K562 (cell line): ENCODE data around the gene RINT1. TPM values are rescaled to one million over a fixed set of nuclear protein-coding genes. Genes with fewer than 3 reads are reported as not detected.

ENCODE experiments used
- ATAC-seq: fragments of 200-7000 bp; cut with Tn5 transposase; 3 replicates; pipeline ENCODE4 v1.9.1; 2020; ENCODE audit warnings: moderate library complexity
- BruUV-seq: library from RNA; stranded (reverse); fragments of 400-500 nt; replicated peaks from 2 replicates; lab custom pipeline; 2021; lab: Mats Ljungman, UMichigan
- CTCF ChIA-PET: fragments of 300-600 bp; formaldehyde crosslinking; extraction: SDS; loops from one replicate; lab custom pipeline; 2021; ENCODE audit warnings: low intra/inter-chr PET ratio; lab: Yijun Ruan, JAX
- POLR2A ChIA-PET: fragments of 300-600, 350-650 bp; sonication (Branson Sonifier 250); formaldehyde crosslinking; extraction: SDS; loops from one replicate; lab custom pipeline; 2021; ENCODE audit warnings: antibody characterized with exemption, inconsistent platforms; lab: Yijun Ruan, JAX
- DNase-seq, 4 experiments: peaks; one replicate each; pipeline versions ENCODE4 v3.0.0 to v3.0.0-alpha.2; 2011 to 2018; ENCODE audit warnings: low spot score in 3 of 4, mixed read lengths in 3 of 4; ENCODE audit errors: extremely low read depth in 1 of 4
- FAIRE-seq: peaks from 2 replicates; lab custom pipeline; 2011; peaks lifted over from hg19 to GRCh38; lab: Jason Lieb, UNC
- H2AFZ ChIP-seq: 2 replicates; pipeline ENCODE4 v1.6.0; 2011; ENCODE audit warnings: low read depth, low read length, control low read depth, inconsistent platforms
- H3K27ac ChIP-seq: fragments of 200-600 bp; 3 replicates; pipeline ENCODE4 v1.8.0; 2011; ENCODE audit warnings: low read depth, mild to moderate bottlenecking, control low read depth, inconsistent platforms, low read length, moderate library complexity, mixed read lengths; ENCODE audit errors: extremely low read depth
- H3K27me3 ChIP-seq, 2 experiments: fragments of 300-600 bp in 1 of 2; 2 replicates in 1 of 2; 3 replicates in 1 of 2; pipeline versions ENCODE4 v1.6.0 to v1.8.0; 2011; ENCODE audit warnings: inconsistent platforms in 2 of 2, low read length in 2 of 2, mild to moderate bottlenecking in 1 of 2, mixed read lengths in 1 of 2, moderate library complexity in 1 of 2; ENCODE audit not compliant: control insufficient read depth in 2 of 2, insufficient read depth in 2 of 2
- H3K36me3 ChIP-seq: fragments of 300-600 bp; 3 replicates; pipeline ENCODE4 v1.8.0; 2011; ENCODE audit warnings: mild to moderate bottlenecking, low read length, inconsistent platforms; ENCODE audit not compliant: control insufficient read depth, insufficient read depth
- H3K4me1 ChIP-seq, 2 experiments: fragments of 200-600 bp in 1 of 2; replicated peaks in 1 of 2; 2 replicates in 1 of 2; 3 replicates in 1 of 2; pipeline versions ENCODE4 v1.5.1 to v1.8.0; 2011; ENCODE audit warnings: inconsistent platforms in 2 of 2, low read length in 2 of 2, mild to moderate bottlenecking in 1 of 2, mixed read lengths in 1 of 2, moderate library complexity in 1 of 2; ENCODE audit not compliant: control insufficient read depth in 2 of 2, insufficient read depth in 2 of 2
- H3K4me2 ChIP-seq: 2 replicates; pipeline ENCODE4 v1.6.1; 2011; ENCODE audit warnings: low read length, control low read depth, inconsistent platforms, mixed read lengths; ENCODE audit not compliant: insufficient read depth
- H3K4me3 ChIP-seq: fragments of 200-600 bp; sonication (generic), shearing (Covaris generic); 2 replicates; pipeline ENCODE4 v1.5.1; 2016; ENCODE audit warnings: control low read depth, inconsistent platforms
- H3K79me2 ChIP-seq: fragments of 200-600 bp; 3 replicates; pipeline ENCODE4 v1.8.0; 2011; ENCODE audit warnings: low read length, inconsistent platforms; ENCODE audit not compliant: control insufficient read depth, insufficient read depth
- H3K9ac ChIP-seq, 2 experiments: 2 replicates each; pipeline versions ENCODE4 v1.6.0 to v1.6.1; 2011; ENCODE audit warnings: low read depth in 2 of 2, low read length in 2 of 2, control low read depth in 1 of 2, inconsistent platforms in 1 of 2, mild to moderate bottlenecking in 1 of 2, mixed read lengths in 1 of 2; ENCODE audit not compliant: insufficient read depth in 1 of 2
- H3K9me1 ChIP-seq: one replicate; pipeline ENCODE4 v1.6.0; 2011; ENCODE audit warnings: inconsistent platforms, mild to moderate bottlenecking, low read length, moderate library complexity; ENCODE audit not compliant: control insufficient read depth, insufficient read depth
- H3K9me3 ChIP-seq: replicated peaks from 2 replicates; pipeline ENCODE4 v1.5.1; 2011; ENCODE audit warnings: low read depth, low read length, inconsistent platforms; ENCODE audit not compliant: control insufficient read depth, insufficient read depth
- H4K20me1 ChIP-seq: replicated peaks from 2 replicates; pipeline ENCODE4 v1.6.1; 2011; ENCODE audit warnings: low read length, inconsistent platforms, mixed read lengths; ENCODE audit not compliant: control insufficient read depth, insufficient read depth
- ADNP ChIP-seq: fragments of 200-800 bp; sonication (Bioruptor generic); IDR thresholded peaks from 2 replicates; pipeline ENCODE4 v1.6.1; 2016; ENCODE audit warnings: missing genetic modification characterization, missing compliant biosample characterization
- CBX5 ChIP-seq: IDR thresholded peaks from 2 replicates; pipeline ENCODE4 v1.6.1; 2014; ENCODE audit warnings: low read depth, borderline replicate concordance
- CEBPG ChIP-seq, 3 experiments: fragments of 200-800 bp in 1 of 3; sonication (Bioruptor generic) in 1 of 3; sonication (generic) in 1 of 3; formaldehyde crosslinking in 1 of 3; IDR thresholded peaks in 2 of 3; conservative IDR thresholded peaks in 1 of 3; 2 replicates each; pipeline versions ENCODE4 v1.6.1 to v1.8.0; 2016 to 2022; ENCODE audit warnings: missing compliant biosample characterization in 2 of 3, missing genetic modification characterization in 2 of 3, mild to moderate bottlenecking in 1 of 3, missing genetic modification reagents in 1 of 3
- KDM1A ChIP-seq, 2 experiments: fragments of 450-650 bp; IDR thresholded peaks; 2 replicates each; pipeline ENCODE4 v1.6.1; 2016; ENCODE audit warnings: mild to moderate bottlenecking in 2 of 2
- PML ChIP-seq: IDR thresholded peaks from 2 replicates; pipeline ENCODE4 v1.6.1; 2012; ENCODE audit warnings: low read length, inconsistent platforms
- RFX7 ChIP-seq: fragments of 250-450 bp; sonication (Bioruptor Pico); IDR thresholded peaks from 2 replicates; pipeline ENCODE4 v1.5.1; 2021; ENCODE audit warnings: mild to moderate bottlenecking
- SIN3B ChIP-seq: fragments of 450-650 bp; IDR thresholded peaks from 2 replicates; pipeline ENCODE4 v1.6.1; 2017; ENCODE audit warnings: low read depth, mild to moderate bottlenecking, moderate library complexity
- SRF ChIP-seq, 2 experiments: fragments of 250-450, 450-650 bp in 1 of 2; sonication (Bioruptor Pico) in 1 of 2; sonication (generic) in 1 of 2; formaldehyde crosslinking; IDR thresholded peaks; 2 replicates each; pipeline versions ENCODE4 v1.5.0 to v1.5.1; 2020 to 2022; ENCODE audit warnings: mild to moderate bottlenecking in 1 of 2, missing genetic modification reagents in 1 of 2
- SRSF9 ChIP-seq: fragments of 200-400 bp; formaldehyde crosslinking; IDR thresholded peaks from 2 replicates; pipeline ENCODE4 v1.6.1; 2017; ENCODE audit warnings: low read depth, low read length, borderline replicate concordance
- TCFL5 ChIP-seq: fragments of 250-450 bp; sonication (Bioruptor Pico); conservative IDR thresholded peaks from 2 replicates; pipeline ENCODE4 v1.6.1; 2021; ENCODE audit warnings: mild to moderate bottlenecking, moderate library complexity, matching md5 sums
- ZBTB8A ChIP-seq: fragments of 450-650 bp; IDR thresholded peaks from 2 replicates; pipeline ENCODE4 v1.6.1; 2018; ENCODE audit warnings: mild to moderate bottlenecking, moderate library complexity; ENCODE audit not compliant: partially characterized antibody
- ZFPM2 ChIP-seq: fragments of 250-450 bp; sonication (Bioruptor Pico); IDR thresholded peaks from 2 replicates; pipeline ENCODE4 v1.5.1; 2022; ENCODE audit warnings: mild to moderate bottlenecking
- ZNF507 ChIP-seq: conservative IDR thresholded peaks from 2 replicates; pipeline ENCODE4 v1.6.1; 2017; ENCODE audit warnings: missing genetic modification characterization, missing compliant biosample characterization
- ZNF785 ChIP-seq: fragments of 250-450 bp; sonication (Bioruptor Pico); IDR thresholded peaks from 2 replicates; pipeline ENCODE4 v1.4.0; 2020; ENCODE audit warnings: mild to moderate bottlenecking
- WGBS: fragments of 100-300 bp; shearing (Covaris generic); methylation state at CpG from one replicate; pipeline ENCODE4 v1.1.6; 2016; ENCODE audit warnings: low coverage, mixed read lengths; ENCODE audit not compliant: insufficient coverage; ENCODE audit errors: missing lambda C conversion rate; 5-methylcytosine and 5-hydroxymethylcytosine counted together
- in situ Hi-C: fragments of 300-500 bp; cut with MboI; formaldehyde crosslinking; loops from 4 replicates; pipeline ENCODE4 v1.15.0; 2018; ENCODE audit warnings: inconsistent platforms, mixed read lengths
- intact Hi-C: fragments of 100-400 bp; cut with micrococcal nuclease; formaldehyde crosslinking; loops from 2 replicates; pipeline ENCODE4 v1.14.2; 2022
- polyA plus RNA-seq, 8 experiments: library from polyadenylated mRNA; depleted of rRNA in 4 of 8; stranded (reverse) in 5 of 8; unstranded in 3 of 8; fragments of >200 nt; fragmentation: Nextera tagmentation in 2 of 8; fragmentation: Illumina TruSeq in 1 of 8; extraction: Ambion mirVana in 2 of 8; extraction: Trizol in 1 of 8; gene quantifications; 2 replicates each; pipeline versions ENCODE4 v1.2.1 to v1.2.3, GENCODE V29; 2011 to 2014; ENCODE audit warnings: inconsistent platforms in 1 of 8, missing spikeins in 1 of 8
- total RNA-seq, 7 experiments: library from RNA; depleted of rRNA in 6 of 7; stranded (reverse); fragments of >200 nt in 6 of 7; fragmentation: Illumina TruSeq in 2 of 7; extraction: Trizol in 2 of 7; gene quantifications; 2 replicates each; pipeline versions ENCODE4 v1.2.1 to v1.2.3, GENCODE V29; 2011 to 2021; ENCODE audit warnings: low replicate concordance in 1 of 7
- TF ChIP-seq, protein P1 (sequence below): IDR thresholded peaks from 2 replicates; pipeline ENCODE4 v1.6.1; 2016; ENCODE audit warnings: missing genetic modification characterization, missing compliant biosample characterization
- TF ChIP-seq, protein P2 (sequence below): fragments of 450-650 bp; IDR thresholded peaks from 2 replicates; pipeline ENCODE4 v1.6.1; 2016; ENCODE audit warnings: low read depth, mild to moderate bottlenecking, moderate library complexity
- TF ChIP-seq, protein P3 (sequence below): IDR thresholded peaks from 2 replicates; pipeline ENCODE4 v1.6.1; 2011; ENCODE audit not compliant: insufficient read length; ENCODE audit errors: extremely low read depth
- TF ChIP-seq, protein P4 (sequence below): fragments of 250-450 bp; sonication (Bioruptor Pico); IDR thresholded peaks from 2 replicates; pipeline ENCODE4 v1.5.0; 2021; ENCODE audit warnings: mild to moderate bottlenecking, borderline replicate concordance

Gene RINT1
- total and polyA plus RNA-seq, 9 of the 15 experiments (the other 6 are each of a cell fraction or from before 2014, with no cell fraction given) = 21.3 to 74.3 (median 27.4) TPM

DNA sequence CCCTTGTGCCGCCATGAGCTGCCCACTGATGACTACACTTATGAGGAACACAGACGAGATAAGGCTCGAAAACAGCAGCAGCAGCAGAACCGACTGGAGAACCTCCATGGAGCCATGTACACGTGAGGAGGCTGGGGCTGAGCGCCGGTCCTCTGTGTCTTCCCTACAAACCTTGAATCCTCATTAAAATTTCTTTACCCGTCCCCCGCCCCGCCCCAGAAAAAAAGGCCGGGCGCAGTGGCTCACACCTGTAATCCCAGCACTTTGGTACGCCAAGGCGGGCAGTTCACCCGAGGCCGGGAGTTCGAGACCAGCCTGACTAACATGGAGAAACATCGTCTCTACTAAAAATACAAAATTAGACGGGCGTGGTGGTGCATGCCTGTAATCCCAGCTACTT lies 1.5 kb upstream of the RINT1 start:
- Histone ChIP-seq H3K27ac (no peak overlapping the region), H4K20me1 (no peaks in the 10 kb centered on the region), H3K79me2 (peaks cover 33% of the 10 kb centered on the region), H3K9ac (no peak overlapping the region), H3K4me2 (no peak overlapping the region), H3K9me3 (no peaks in the 10 kb centered on the region), H3K27me3 (no peaks in the 10 kb centered on the region), H2AFZ (no peak overlapping the region), H3K36me3 (peaks cover 25% of the 10 kb centered on the region; the same call in 2 of the 3 replicates), H3K4me3 (no peak overlapping the region), H3K4me1 (peaks cover 10 to 12% of the 10 kb centered on the region in 2 experiments), H3K9me1 (no peaks in the 10 kb centered on the region)
- intact Hi-C loops (no loop called here), in situ Hi-C loops (no loop called here)
- no TSS peak for BruUV-seq
- no peak for ATAC-seq
- 89% methylated on average over 18 of the region's 20 CpGs for WGBS
- no peak for FAIRE-seq
- no peak for DNase-seq
- POLR2A ChIA-PET = interaction anchor here (1.0 to 1.1 kb wide), 2 partner anchors 9 to 12 kb away, joined by 3 to 5 read pairs; no protein-coding TSS in a partner anchor
- CTCF ChIA-PET = no interaction called here
- TF ChIP-seq ZFPM2 (CRISPR knock-in tag) = no peak
- TF ChIP-seq ZNF507 (tag) = no peak
- TF ChIP-seq CEBPG (CRISPR knock-in tag; IDR thresholded peaks at IDR 0.05) = no peak
- TF ChIP-seq CEBPG (tag; conservative IDR thresholded peaks at IDR 0.05 in 1 of 2, IDR thresholded peaks at IDR 0.05 in 1 of 2) = no peak
- TF ChIP-seq, protein P1, sequence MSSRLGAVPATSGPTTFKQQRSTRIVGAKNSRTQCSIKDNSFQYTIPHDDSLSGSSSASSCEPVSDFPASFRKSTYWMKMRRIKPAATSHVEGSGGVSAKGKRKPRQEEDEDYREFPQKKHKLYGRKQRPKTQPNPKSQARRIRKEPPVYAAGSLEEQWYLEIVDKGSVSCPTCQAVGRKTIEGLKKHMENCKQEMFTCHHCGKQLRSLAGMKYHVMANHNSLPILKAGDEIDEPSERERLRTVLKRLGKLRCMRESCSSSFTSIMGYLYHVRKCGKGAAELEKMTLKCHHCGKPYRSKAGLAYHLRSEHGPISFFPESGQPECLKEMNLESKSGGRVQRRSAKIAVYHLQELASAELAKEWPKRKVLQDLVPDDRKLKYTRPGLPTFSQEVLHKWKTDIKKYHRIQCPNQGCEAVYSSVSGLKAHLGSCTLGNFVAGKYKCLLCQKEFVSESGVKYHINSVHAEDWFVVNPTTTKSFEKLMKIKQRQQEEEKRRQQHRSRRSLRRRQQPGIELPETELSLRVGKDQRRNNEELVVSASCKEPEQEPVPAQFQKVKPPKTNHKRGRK = no peak
- TF ChIP-seq CBX5 = no peak
- TF ChIP-seq, protein P2, sequence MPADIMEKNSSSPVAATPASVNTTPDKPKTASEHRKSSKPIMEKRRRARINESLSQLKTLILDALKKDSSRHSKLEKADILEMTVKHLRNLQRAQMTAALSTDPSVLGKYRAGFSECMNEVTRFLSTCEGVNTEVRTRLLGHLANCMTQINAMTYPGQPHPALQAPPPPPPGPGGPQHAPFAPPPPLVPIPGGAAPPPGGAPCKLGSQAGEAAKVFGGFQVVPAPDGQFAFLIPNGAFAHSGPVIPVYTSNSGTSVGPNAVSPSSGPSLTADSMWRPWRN = no peak
- no peak for TF ChIP-seq PML
- no peak for TF ChIP-seq ZNF785 (CRISPR knock-in tag)
- no peak for TF ChIP-seq SIN3B
- TF ChIP-seq, protein P3, sequence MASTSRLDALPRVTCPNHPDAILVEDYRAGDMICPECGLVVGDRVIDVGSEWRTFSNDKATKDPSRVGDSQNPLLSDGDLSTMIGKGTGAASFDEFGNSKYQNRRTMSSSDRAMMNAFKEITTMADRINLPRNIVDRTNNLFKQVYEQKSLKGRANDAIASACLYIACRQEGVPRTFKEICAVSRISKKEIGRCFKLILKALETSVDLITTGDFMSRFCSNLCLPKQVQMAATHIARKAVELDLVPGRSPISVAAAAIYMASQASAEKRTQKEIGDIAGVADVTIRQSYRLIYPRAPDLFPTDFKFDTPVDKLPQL = no peak
- TF ChIP-seq TCFL5 (CRISPR knock-in tag) = no peak
- TF ChIP-seq SRSF9 = no peak
- no peak for TF ChIP-seq RFX7 (CRISPR knock-in tag)
- no peak for TF ChIP-seq SRF (CRISPR knock-in tag; IDR thresholded peaks at IDR 0.05)
- TF ChIP-seq KDM1A (IDR thresholded peaks at IDR 0.05) = no peak
- TF ChIP-seq ADNP (tag) = no peak
- TF ChIP-seq, protein P4, sequence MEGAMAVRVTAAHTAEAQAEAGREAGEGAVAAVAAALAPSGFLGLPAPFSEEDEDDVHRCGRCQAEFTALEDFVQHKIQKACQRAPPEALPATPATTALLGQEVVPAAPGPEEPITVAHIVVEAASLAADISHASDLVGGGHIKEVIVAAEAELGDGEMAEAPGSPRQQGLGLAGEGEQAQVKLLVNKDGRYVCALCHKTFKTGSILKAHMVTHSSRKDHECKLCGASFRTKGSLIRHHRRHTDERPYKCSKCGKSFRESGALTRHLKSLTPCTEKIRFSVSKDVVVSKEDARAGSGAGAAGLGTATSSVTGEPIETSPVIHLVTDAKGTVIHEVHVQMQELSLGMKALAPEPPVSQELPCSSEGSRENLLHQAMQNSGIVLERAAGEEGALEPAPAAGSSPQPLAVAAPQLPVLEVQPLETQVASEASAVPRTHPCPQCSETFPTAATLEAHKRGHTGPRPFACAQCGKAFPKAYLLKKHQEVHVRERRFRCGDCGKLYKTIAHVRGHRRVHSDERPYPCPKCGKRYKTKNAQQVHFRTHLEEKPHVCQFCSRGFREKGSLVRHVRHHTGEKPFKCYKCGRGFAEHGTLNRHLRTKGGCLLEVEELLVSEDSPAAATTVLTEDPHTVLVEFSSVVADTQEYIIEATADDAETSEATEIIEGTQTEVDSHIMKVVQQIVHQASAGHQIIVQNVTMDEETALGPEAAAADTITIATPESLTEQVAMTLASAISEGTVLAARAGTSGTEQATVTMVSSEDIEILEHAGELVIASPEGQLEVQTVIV (CRISPR knock-in tag) = no peak
- TF ChIP-seq ZBTB8A = no peak
